ENCODE measurements around the gene RNH1. TPM values are rescaled to one million over a fixed set of nuclear protein-coding genes. Genes with fewer than 3 reads are reported as not detected.

The RNH1 gene
- polyA plus RNA-seq, 3 donors, result 381 to 445 (median 443) TPM

GRCh38 chr11:514606-515005 is 7.6 kb upstream of the RNH1 start:
- no peaks in the 10 kb centered on the region for H3K27me3 ChIP-seq (ENCODE audit: control insufficient read depth in 2 of 2, insufficient read depth in 2 of 2, low read length in 2 of 2)
- peak in 1 of 3 donors; percentile 23 for DNase-seq
- no peaks in the 10 kb centered on the region for H3K79me2 ChIP-seq (ENCODE audit: insufficient read depth, low read length)
- Mint-ChIP-seq H3K4me3 (no peak overlapping the region), H3K9me3 (peaks cover 12 to 19% (median 13%) of the 10 kb centered on the region in 7 donors), H3K36me3 (peaks cover 18 to 52% of the 10 kb centered on the region in 2 donors), H3K4me1 (peaks cover 30% of the 10 kb centered on the region), H3K27me3 (ENCODE audit: low read depth in 3 of 3) (peaks cover 0 to 5% (median 3%) of the 10 kb centered on the region in 3 donors), H3K27ac (peak overlapping the region in 1 of 7 donors; percentile 68)
- H3K4me3 ChIP-seq (replicated peaks in 1 of 3; ENCODE audit: low read depth in 2 of 3, low read length in 3 of 3), result no peak overlapping the region
- no peak overlapping the region for H3K4me2 ChIP-seq (replicated peaks; ENCODE audit: extremely low read depth, low read length, poor library complexity, severe bottlenecking)
- peaks cover 5 to 16% of the 10 kb centered on the region in 2 donors for H3K9me3 ChIP-seq (replicated peaks in 1 of 2; ENCODE audit: control insufficient read depth in 1 of 2, insufficient read depth in 1 of 2, low read length in 2 of 2)
- H4K20me1 ChIP-seq (ENCODE audit: insufficient read depth, low read length), result no peaks in the 10 kb centered on the region
- TF ChIP-seq CTCF (IDR thresholded peaks at IDR 0.05), result no peak
- no peak overlapping the region for H2AFZ ChIP-seq (ENCODE audit: insufficient read depth, low read depth, low read length, poor library complexity, severe bottlenecking)
- H3K36me3 ChIP-seq (replicated peaks in 1 of 2; ENCODE audit: control insufficient read depth in 1 of 2, insufficient read depth in 2 of 2, low read length in 2 of 2), result peaks cover 0 to 7% of the 10 kb centered on the region in 2 donors
- H3K4me1 ChIP-seq (ENCODE audit: control insufficient read depth in 1 of 2, insufficient read depth in 2 of 2, low read length in 2 of 2), result peaks cover 25 to 27% of the 10 kb centered on the region in 2 donors
- intact Hi-C loops (cut with micrococcal nuclease), result no loop called here
- H3K9ac ChIP-seq (ENCODE audit: insufficient read depth, low read length, poor library complexity, severe bottlenecking), result no peak overlapping the region
- no peak overlapping the region for H3K27ac ChIP-seq (ENCODE audit: low read depth in 1 of 2, low read length in 2 of 2)
- 17% methylated on average over 7 of the region's 10 CpGs for WGBS (ENCODE audit: insufficient coverage)

GRCh38 chr11:512761-513595 is 5.9 kb upstream of the RNH1 start:
- intact Hi-C loops (cut with micrococcal nuclease), result no loop called here
- H3K4me1 Mint-ChIP-seq, result peaks cover 27% of the 10 kb centered on the region
- no peak for DNase-seq
- Histone ChIP-seq H3K4me1 (ENCODE audit: control insufficient read depth in 1 of 2, insufficient read depth in 2 of 2, low read length in 2 of 2) (peaks cover 18 to 23% of the 10 kb centered on the region in 2 donors), H3K4me2 (replicated peaks; ENCODE audit: extremely low read depth, low read length, poor library complexity, severe bottlenecking) (no peak overlapping the region), H3K36me3 (replicated peaks in 1 of 2; ENCODE audit: control insufficient read depth in 1 of 2, insufficient read depth in 2 of 2, low read length in 2 of 2) (peaks cover 0 to 15% of the 10 kb centered on the region in 2 donors), H3K79me2 (ENCODE audit: insufficient read depth, low read length) (peaks cover 5% of the 10 kb centered on the region), H2AFZ (ENCODE audit: insufficient read depth, low read depth, low read length, poor library complexity, severe bottlenecking) (no peak overlapping the region), H3K4me3 (replicated peaks in 1 of 3; ENCODE audit: low read depth in 2 of 3, low read length in 3 of 3) (no peak overlapping the region), H4K20me1 (ENCODE audit: insufficient read depth, low read length) (no peaks in the 10 kb centered on the region), H3K9me3 (replicated peaks in 1 of 2; ENCODE audit: control insufficient read depth in 1 of 2, insufficient read depth in 1 of 2, low read length in 2 of 2) (peaks cover 5 to 16% of the 10 kb centered on the region in 2 donors), H3K9ac (ENCODE audit: insufficient read depth, low read length, poor library complexity, severe bottlenecking) (no peak overlapping the region), H3K27ac (ENCODE audit: low read depth in 1 of 2, low read length in 2 of 2) (no peak overlapping the region), H3K27me3 (ENCODE audit: control insufficient read depth in 2 of 2, insufficient read depth in 2 of 2, low read length in 2 of 2) (no peaks in the 10 kb centered on the region)
- H3K4me3 Mint-ChIP-seq, result no peak overlapping the region
- peaks cover 18 to 63% of the 10 kb centered on the region in 2 donors for H3K36me3 Mint-ChIP-seq
- peaks cover 12 to 19% (median 13%) of the 10 kb centered on the region in 7 donors for H3K9me3 Mint-ChIP-seq
- TF ChIP-seq CTCF (IDR thresholded peaks at IDR 0.05), result no peak
- H3K27ac Mint-ChIP-seq, result peak overlapping the region in 5 of 7 donors; percentile 55 to 86 (median 64)
- 92% methylated on average over 22 of the region's 29 CpGs for WGBS (ENCODE audit: insufficient coverage)
- peaks cover 0 to 3% (median 0%) of the 10 kb centered on the region in 3 donors for H3K27me3 Mint-ChIP-seq (ENCODE audit: low read depth in 3 of 3)

All from CD14-positive monocyte (primary cell).